HEK293T (cell line): Measurements from ENCODE around the gene PEX14.

Experiments
- CTCF ChIA-PET: fragments of 350-600 bp; formaldehyde crosslinking; extraction: SDS; loops from one replicate; lab custom pipeline; 2021; ENCODE audit warnings: antibody characterized with exemption, inconsistent platforms; lab: Yijun Ruan, JAX
- POLR2A ChIA-PET: fragments of 350-600 bp; formaldehyde crosslinking; extraction: SDS; loops from one replicate; lab custom pipeline; 2020; ENCODE audit warnings: antibody characterized with exemption, inconsistent platforms; lab: Yijun Ruan, JAX
- DNase-seq: peaks from one replicate; pipeline ENCODE4 v3.0.0; 2012; ENCODE audit warnings: mixed read lengths; ENCODE audit errors: extremely low spot score
- ARNT ChIP-seq: fragments of 450-650 bp; IDR thresholded peaks from 2 replicates; pipeline ENCODE4 v1.6.1; 2017; ENCODE audit warnings: mild to moderate bottlenecking
- BHLHE40 ChIP-seq: fragments of 450-650 bp; IDR thresholded peaks from 2 replicates; pipeline ENCODE4 v1.6.1; 2016; ENCODE audit warnings: mild to moderate bottlenecking, moderate library complexity, borderline replicate concordance
- CTBP1 ChIP-seq: fragments of 450-650 bp; IDR thresholded peaks from 2 replicates; pipeline ENCODE4 v1.6.1; 2016; ENCODE audit warnings: borderline replicate concordance
- ELF4 ChIP-seq: fragments of 450-650 bp; IDR thresholded peaks from 2 replicates; pipeline ENCODE4 v1.6.1; 2017; ENCODE audit warnings: antibody characterized with exemption
- FOXA1 ChIP-seq: fragments of 450-650 bp; IDR thresholded peaks from 2 replicates; pipeline ENCODE4 v1.6.1; 2016; ENCODE audit warnings: mild to moderate bottlenecking
- FOXK2 ChIP-seq: fragments of 450-650 bp; IDR thresholded peaks from 2 replicates; pipeline ENCODE4 v1.6.1; 2016; ENCODE audit warnings: mild to moderate bottlenecking
- FOXM1 ChIP-seq: fragments of 450-650 bp; IDR thresholded peaks from 2 replicates; pipeline ENCODE4 v1.6.1; 2017; ENCODE audit warnings: mild to moderate bottlenecking, borderline replicate concordance
- HDGF ChIP-seq: fragments of 450-650 bp; IDR thresholded peaks from 2 replicates; pipeline ENCODE4 v1.6.1; 2017; ENCODE audit warnings: antibody characterized with exemption, borderline replicate concordance
- L3MBTL2 ChIP-seq: fragments of 450-650 bp; conservative IDR thresholded peaks from 2 replicates; pipeline ENCODE4 v1.6.1; 2016; ENCODE audit warnings: mild to moderate bottlenecking
- LEF1 ChIP-seq: fragments of 450-650 bp; IDR thresholded peaks from 2 replicates; pipeline ENCODE4 v1.6.1; 2017; ENCODE audit warnings: mild to moderate bottlenecking, borderline replicate concordance
- NFRKB ChIP-seq: fragments of 450-650 bp; IDR thresholded peaks from 2 replicates; pipeline ENCODE4 v1.6.1; 2016; ENCODE audit warnings: mild to moderate bottlenecking, moderate library complexity
- PKNOX1 ChIP-seq: fragments of 450-650 bp; IDR thresholded peaks from 2 replicates; pipeline ENCODE4 v1.6.1; 2016
- SP1 ChIP-seq: fragments of 450-650 bp; IDR thresholded peaks from 2 replicates; pipeline ENCODE4 v1.6.1; 2017
- SUZ12 ChIP-seq: fragments of 450-650 bp; IDR thresholded peaks from 2 replicates; pipeline ENCODE4 v1.6.1; 2016; ENCODE audit warnings: mild to moderate bottlenecking
- TARDBP ChIP-seq: fragments of 450-650 bp; IDR thresholded peaks from 2 replicates; pipeline ENCODE4 v1.6.1; 2016
- ZNF384 ChIP-seq: fragments of 450-650 bp; IDR thresholded peaks from 2 replicates; pipeline ENCODE4 v1.6.1; 2016

PEX14 gene

GRCh38 chr1:10480614-10481013 lies 5.9 kb downstream of the PEX14 start:
- POLR2A ChIA-PET = no interaction called here
- CTCF ChIA-PET = no interaction called here
- TF ChIP-seq HDGF = no peak
- no peak for TF ChIP-seq L3MBTL2
- TF ChIP-seq SP1 = no peak
- DNase-seq = no peak

DNA sequence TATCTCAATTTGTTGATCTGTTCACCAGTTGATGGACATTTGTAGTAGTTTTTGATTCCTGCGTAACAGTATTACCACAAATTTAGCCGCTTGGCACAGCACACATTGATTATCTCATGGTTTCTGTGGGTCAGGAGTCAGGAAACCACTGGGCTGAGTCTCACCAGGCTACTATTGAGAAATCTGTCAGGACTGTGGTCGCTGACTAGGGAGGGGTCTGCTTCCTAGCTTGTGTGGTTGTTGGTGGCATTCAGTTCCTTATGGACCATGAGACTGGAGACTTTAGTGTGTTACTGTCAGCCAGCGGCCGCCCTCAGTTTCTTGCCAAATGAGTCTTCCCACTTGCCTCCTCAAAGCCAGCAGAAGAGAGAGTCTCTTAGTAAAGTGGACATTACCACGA lies 9.8 kb downstream of the PEX14 start:
- ChIA-PET CTCF (interaction anchor here (0.7 kb wide), 1 partner anchor 1119 kb away, joined by 3 read pairs; no protein-coding TSS in a partner anchor), POLR2A (interaction anchor here (0.6 kb wide), 1 partner anchor 520 kb away, joined by 3 read pairs; no protein-coding TSS in a partner anchor)
- no peak for DNase-seq
- no peak for TF ChIP-seq TARDBP
- TF ChIP-seq BHLHE40 = no peak
- TF ChIP-seq SUZ12 = no peak
- TF ChIP-seq CTBP1 = no peak
- TF ChIP-seq ARNT = no peak
- no peak for TF ChIP-seq ZNF384
- no peak for TF ChIP-seq FOXA1
- TF ChIP-seq PKNOX1 = no peak
- no peak for TF ChIP-seq FOXK2
- TF ChIP-seq ELF4 = no peak
- no peak for TF ChIP-seq SP1
- TF ChIP-seq LEF1 = no peak
- TF ChIP-seq L3MBTL2 = no peak
- TF ChIP-seq FOXM1 = no peak
- no peak for TF ChIP-seq NFRKB
- no peak for TF ChIP-seq HDGF

DNA sequence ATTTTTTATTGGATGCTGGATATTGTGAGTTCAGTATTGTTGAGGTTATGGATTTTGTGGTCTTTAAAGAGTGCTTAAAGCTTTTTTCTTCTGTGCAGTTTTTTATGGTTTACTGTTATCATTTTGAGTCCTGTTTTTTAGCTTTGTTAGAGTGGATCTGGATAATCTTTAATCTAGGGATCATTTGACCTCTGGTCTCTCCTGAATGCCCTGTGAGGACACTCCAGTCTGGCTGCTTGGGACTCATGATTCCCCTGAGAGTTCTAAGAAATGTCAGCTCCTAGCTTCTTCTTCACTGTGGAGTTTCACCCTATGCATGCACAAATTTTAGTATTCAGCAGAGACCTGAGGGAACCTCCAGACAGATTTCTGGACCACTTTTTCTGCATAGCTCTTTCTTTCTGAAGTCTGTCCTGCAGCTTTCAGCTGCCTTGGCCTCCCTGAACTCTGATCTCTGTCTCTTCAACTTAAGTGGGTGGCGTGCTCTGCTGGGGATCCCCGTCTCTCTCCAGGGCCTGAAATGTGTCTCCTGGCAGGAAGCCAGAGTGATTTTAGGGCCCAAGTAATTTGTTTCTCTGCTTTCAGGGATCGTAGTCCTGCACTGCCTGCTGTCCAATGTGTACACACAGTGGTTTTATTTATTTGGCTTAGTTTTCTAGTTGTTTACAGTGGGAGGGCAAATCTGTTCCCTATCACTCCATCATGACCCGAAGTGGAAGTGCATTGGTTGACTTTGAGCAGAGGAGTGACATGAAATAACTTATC lies 14.7 kb downstream of the PEX14 start:
- POLR2A ChIA-PET = interaction anchor here (0.7 to 1.0 kb wide), 3 partner anchors 10 to 627 kb away, joined by 3 read pairs; partner anchors contain the start of gene CENPS
- no peak for DNase-seq
- no peak for TF ChIP-seq L3MBTL2
- TF ChIP-seq FOXM1 = no peak
- TF ChIP-seq BHLHE40 = no peak
- no peak for TF ChIP-seq FOXA1
- no peak for TF ChIP-seq FOXK2
- TF ChIP-seq ELF4 = no peak
- no peak for TF ChIP-seq ARNT
- no peak for TF ChIP-seq PKNOX1
- no peak for TF ChIP-seq HDGF
- no peak for TF ChIP-seq SUZ12
- TF ChIP-seq ZNF384 = no peak
- TF ChIP-seq TARDBP = no peak
- TF ChIP-seq NFRKB = no peak
- TF ChIP-seq LEF1 = no peak
- no peak for TF ChIP-seq CTBP1
- no peak for TF ChIP-seq SP1
- CTCF ChIA-PET = interaction anchor here (0.8 kb wide), 1 partner anchor 59 kb away, joined by 4 read pairs; the partner anchor contains the start of gene CENPS

GRCh38 chr1:10490286-10490970 lies 15.7 kb downstream of the PEX14 start:
- POLR2A ChIA-PET = no interaction called here
- no peak for TF ChIP-seq SP1
- no peak for TF ChIP-seq FOXA1
- TF ChIP-seq CTBP1 = no peak
- TF ChIP-seq BHLHE40 = no peak
- TF ChIP-seq ARNT = no peak
- no peak for TF ChIP-seq NFRKB
- TF ChIP-seq LEF1 = no peak
- TF ChIP-seq FOXK2 = no peak
- no peak for TF ChIP-seq ZNF384
- TF ChIP-seq ELF4 = no peak
- TF ChIP-seq TARDBP = no peak
- CTCF ChIA-PET = interaction anchor here (0.7 to 5.9 kb wide), 2 partner anchors 61 to 1148 kb away, joined by 4 to 32 read pairs; partner anchors contain the start of gene CENPS
- no peak for DNase-seq

DNA sequence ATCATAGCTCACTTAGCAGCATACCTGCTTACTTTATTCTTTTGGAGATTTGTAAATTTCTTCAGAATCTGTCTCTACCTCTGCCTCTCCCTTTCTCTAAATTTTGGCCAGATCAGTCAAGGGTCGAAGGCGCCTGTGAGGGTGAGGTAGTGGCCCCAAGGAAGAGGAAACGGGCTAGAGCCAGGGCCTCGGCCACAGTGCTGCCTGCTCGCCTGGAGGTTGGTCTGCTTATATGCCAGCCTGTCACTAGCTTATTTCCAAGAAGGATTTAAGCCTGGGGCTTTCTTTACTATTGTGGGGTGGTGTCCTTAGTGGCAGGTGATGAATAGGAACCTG lies 19.6 kb downstream of the PEX14 start:
- no peak for DNase-seq
- CTCF ChIA-PET = interaction anchor here (0.8 to 5.9 kb wide), 9 partner anchors 9 to 436 kb away, joined by 3 to 32 read pairs (median 4); partner anchors contain the start of gene CENPS
- POLR2A ChIA-PET = interaction anchor here (0.7 to 3.8 kb wide), 4 partner anchors 22 to 284 kb away, joined by 3 to 26 read pairs (median 3); partner anchors contain the start of genes CENPS, DFFA and KIF1B
- no peak for TF ChIP-seq SUZ12
- TF ChIP-seq L3MBTL2 = no peak
- TF ChIP-seq NFRKB = no peak
- no peak for TF ChIP-seq FOXK2
- TF ChIP-seq TARDBP = no peak
- no peak for TF ChIP-seq ZNF384
- TF ChIP-seq BHLHE40 = no peak
- no peak for TF ChIP-seq LEF1
- TF ChIP-seq ARNT = no peak
- TF ChIP-seq CTBP1 = no peak
